GM12875 (cell line): ENCODE data around the gene PLCH2.

Experiments used
- H3K4me3 ChIP-seq: one replicate; pipeline ENCODE4 v1.5.1; 2011; ENCODE audit warnings: low read depth, low read length, control low read depth
- CTCF ChIP-seq: IDR thresholded peaks from 2 replicates; pipeline ENCODE4 v1.5.1; 2011; ENCODE audit warnings: low read depth, mild to moderate bottlenecking, control low read depth, inconsistent platforms, low read length, moderate library complexity, borderline replicate concordance; ENCODE audit not compliant: insufficient read depth

Gene PLCH2

DNA sequence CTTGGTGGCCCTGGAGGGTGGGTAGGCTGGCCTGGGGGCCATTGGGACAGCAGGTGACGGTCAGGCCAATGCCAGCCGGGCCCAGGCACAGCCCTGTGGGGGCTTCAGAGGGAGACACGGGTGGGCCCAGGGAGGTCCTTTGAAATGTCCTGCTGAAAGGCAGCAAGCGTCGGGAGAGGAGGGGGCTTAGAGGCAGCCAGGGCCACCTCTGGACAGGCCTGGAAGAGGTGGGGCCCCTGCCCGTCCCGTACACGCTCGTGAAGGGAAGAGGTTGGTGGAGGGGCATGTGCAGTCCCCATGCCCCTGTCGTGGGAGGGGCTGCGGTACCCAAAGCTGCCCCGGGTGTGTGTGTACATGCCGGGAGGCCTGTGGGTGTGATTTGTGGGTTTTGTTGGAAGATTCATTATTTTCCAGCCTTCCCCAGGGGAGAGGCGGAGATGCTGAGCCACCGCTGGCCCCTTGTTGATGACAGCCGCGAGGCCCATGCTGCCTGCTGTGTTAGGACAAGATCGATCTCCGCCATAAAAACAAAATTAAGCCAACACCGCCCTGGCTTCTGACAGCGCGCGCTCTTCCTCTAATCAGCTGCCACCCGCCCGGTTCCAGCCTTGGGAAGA is 3.4 kb upstream of the PLCH2 start:
- TF ChIP-seq CTCF = no peak
- H3K4me3 ChIP-seq = no peak overlapping the region

DNA sequence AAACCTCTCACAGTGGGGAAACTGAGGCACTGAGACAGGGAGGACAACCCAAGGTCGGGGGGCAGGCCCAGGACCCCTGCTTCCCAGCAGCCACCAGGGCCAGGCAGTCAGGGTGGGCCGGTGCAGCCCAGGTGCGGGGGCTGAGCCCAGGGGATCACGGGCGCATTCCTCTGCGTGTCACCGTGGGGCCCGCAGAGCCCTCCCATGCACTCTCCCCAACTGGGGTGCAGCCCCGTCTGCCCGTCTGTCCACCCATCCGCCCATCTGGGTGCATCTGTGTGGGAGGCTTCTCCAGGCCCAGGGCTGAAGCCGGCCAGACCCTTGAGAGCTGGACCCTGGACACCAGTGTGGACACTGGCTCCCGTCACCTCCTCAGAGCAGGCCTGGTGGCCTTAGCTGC is 2.9 kb upstream of the PLCH2 start:
- H3K4me3 ChIP-seq = no peak overlapping the region
- TF ChIP-seq CTCF = no peak

DNA sequence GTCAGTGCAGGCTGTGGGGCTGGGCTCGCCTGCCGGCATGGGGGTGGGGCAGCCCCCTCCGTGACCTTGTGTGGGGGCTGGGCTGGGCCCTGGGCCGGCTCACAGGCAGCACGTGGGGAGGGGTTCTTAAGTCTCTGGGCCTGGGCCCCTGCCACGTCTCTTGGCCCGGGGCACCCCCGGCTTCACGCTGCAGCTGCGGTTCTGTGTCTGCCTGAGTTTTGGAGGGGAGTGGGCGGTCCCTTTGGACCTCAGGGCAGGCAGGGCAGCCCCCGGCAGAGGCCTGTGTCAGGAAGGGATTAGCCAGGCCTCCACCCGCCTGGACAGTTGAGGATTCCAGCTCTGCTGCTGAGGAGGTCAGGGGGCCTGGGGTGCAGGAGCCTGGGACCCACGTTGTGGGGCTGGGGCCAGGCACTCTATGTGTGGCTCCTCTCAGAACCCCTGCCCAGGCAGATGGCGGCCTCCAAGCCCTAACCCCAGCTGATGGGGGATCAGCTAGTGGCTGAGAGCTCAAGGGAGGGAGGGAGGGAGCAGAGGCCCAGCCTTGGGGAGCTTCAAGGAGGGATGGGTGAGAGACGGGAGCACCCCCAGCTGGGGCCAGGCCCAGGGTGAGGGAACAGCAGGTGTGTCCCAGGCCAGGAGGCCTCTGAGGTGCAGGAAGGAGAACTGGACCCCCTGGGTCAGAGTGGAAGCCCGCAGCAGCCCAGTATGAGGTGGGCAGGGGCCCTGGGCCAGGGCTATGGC is 1.8 kb upstream of the PLCH2 start:
- no peak overlapping the region for H3K4me3 ChIP-seq
- TF ChIP-seq CTCF = no peak

GRCh38 chr1:2474933-2475371 is 1.1 kb upstream of the PLCH2 start:
- no peak for TF ChIP-seq CTCF
- H3K4me3 ChIP-seq = no peak overlapping the region

DNA sequence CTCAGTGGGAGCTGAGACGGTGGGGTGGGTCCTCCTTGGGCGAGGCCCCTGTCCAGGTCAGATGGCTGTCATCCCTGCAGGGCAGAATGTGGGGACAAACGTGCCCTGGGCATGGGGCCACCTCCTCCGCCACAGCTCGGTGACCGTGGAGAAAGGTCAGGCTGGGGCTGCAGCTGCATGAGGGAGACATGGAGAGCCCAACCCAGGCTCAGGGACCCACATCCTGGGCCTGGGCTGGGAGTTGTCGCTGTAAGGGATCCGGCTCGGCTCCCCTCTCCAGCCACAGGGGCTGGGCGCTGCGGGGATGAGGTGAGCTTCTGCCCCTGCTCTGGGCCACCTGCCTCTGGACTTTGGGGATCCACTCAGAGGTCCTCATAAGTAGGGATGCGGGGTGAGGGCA is 518 bp upstream of the PLCH2 start:
- TF ChIP-seq CTCF = no peak

GRCh38 chr1:2477309-2477708 is 1.2 kb downstream of the PLCH2 start:
- H3K4me3 ChIP-seq = no peak overlapping the region
- no peak for TF ChIP-seq CTCF

More for the DNA sequence above, 518 bp upstream of the PLCH2 start:
- H3K4me3 ChIP-seq = no peak overlapping the region
